ENCODE measurements around the gene IL4R.

IL4R gene

GRCh38 chr16:27334838-27335237 is 21.1 kb downstream of the IL4R start:
- H3F3A ChIP-seq (ENCODE audit: low read depth) = no peaks in the 10 kb centered on the region
- H3K4me2 ChIP-seq (ENCODE audit: low read depth, low read length, poor library complexity, severe bottlenecking) = no peak overlapping the region
- no peak overlapping the region for H3K4me3 ChIP-seq (ENCODE audit: low read length, poor library complexity, severe bottlenecking)
- TF ChIP-seq EZH2phosphoT487 (IDR thresholded peaks at IDR 0.05; ENCODE audit: borderline replicate concordance) = no peak
- TF ChIP-seq CTCF (conservative IDR thresholded peaks at IDR 0.05; ENCODE audit: low read length) = no peak
- H3K4me1 ChIP-seq (ENCODE audit: insufficient read depth, low read length, poor library complexity, severe bottlenecking) = no peaks in the 10 kb centered on the region
- no peaks in the 10 kb centered on the region for H3K79me2 ChIP-seq (ENCODE audit: insufficient read depth, low read length)
- H3K9me3 ChIP-seq (ENCODE audit: insufficient read depth, low read depth, low read length) = no peaks in the 10 kb centered on the region; the same call in 1 of the 2 replicates
- no peak overlapping the region for H3K9ac ChIP-seq (ENCODE audit: low read depth, low read length, poor library complexity, severe bottlenecking)
- H2AFZ ChIP-seq (ENCODE audit: low read length) = no peak overlapping the region
- H3K27me3 ChIP-seq (ENCODE audit: insufficient read depth, low read length, poor library complexity, severe bottlenecking) = no peaks in the 10 kb centered on the region
- no peaks in the 10 kb centered on the region for H4K20me1 ChIP-seq (ENCODE audit: insufficient read depth, low read length, poor library complexity, severe bottlenecking)
- no peaks in the 10 kb centered on the region for H3K9me2 ChIP-seq (replicated peaks; ENCODE audit: low read depth, low read length)
- H3K36me3 ChIP-seq (ENCODE audit: insufficient read depth, low read length) = no peaks in the 10 kb centered on the region

- H3K27me3 ChIP-seq (ENCODE audit: insufficient read depth, low read length, poor library complexity, severe bottlenecking) = no peaks in the 10 kb centered on the region
- H3K4me1 ChIP-seq (ENCODE audit: insufficient read depth, low read length, poor library complexity, severe bottlenecking) = no peaks in the 10 kb centered on the region
- no peak overlapping the region for H2AFZ ChIP-seq (ENCODE audit: low read length)
- H3K9me2 ChIP-seq (replicated peaks; ENCODE audit: low read depth, low read length) = no peaks in the 10 kb centered on the region
- H3K79me2 ChIP-seq (ENCODE audit: insufficient read depth, low read length) = no peaks in the 10 kb centered on the region
- H3K36me3 ChIP-seq (ENCODE audit: insufficient read depth, low read length) = no peaks in the 10 kb centered on the region
- H3K9ac ChIP-seq (ENCODE audit: low read depth, low read length, poor library complexity, severe bottlenecking) = no peak overlapping the region
- H3K4me2 ChIP-seq (ENCODE audit: low read depth, low read length, poor library complexity, severe bottlenecking) = no peak overlapping the region
- TF ChIP-seq CTCF (conservative IDR thresholded peaks at IDR 0.05; ENCODE audit: low read length) (no peak), EZH2phosphoT487 (IDR thresholded peaks at IDR 0.05; ENCODE audit: borderline replicate concordance) (no peak)
- H4K20me1 ChIP-seq (ENCODE audit: insufficient read depth, low read length, poor library complexity, severe bottlenecking) = no peaks in the 10 kb centered on the region
- H3K9me3 ChIP-seq (ENCODE audit: insufficient read depth, low read depth, low read length) = no peaks in the 10 kb centered on the region; the same call in 1 of the 2 replicates
- H3F3A ChIP-seq (ENCODE audit: low read depth) = no peaks in the 10 kb centered on the region
- no peak overlapping the region for H3K4me3 ChIP-seq (ENCODE audit: low read length, poor library complexity, severe bottlenecking)
Observed at GRCh38 chr16:27335349-27336053, 21.7 kb downstream of the IL4R start.

GRCh38 chr16:27337024-27337423 is 23.2 kb downstream of the IL4R start:
- Histone ChIP-seq H3K4me2 (ENCODE audit: low read depth, low read length, poor library complexity, severe bottlenecking) (no peak overlapping the region), H3K4me3 (ENCODE audit: low read length, poor library complexity, severe bottlenecking) (no peak overlapping the region), H3K9ac (ENCODE audit: low read depth, low read length, poor library complexity, severe bottlenecking) (no peak overlapping the region), H3K4me1 (ENCODE audit: insufficient read depth, low read length, poor library complexity, severe bottlenecking) (no peaks in the 10 kb centered on the region), H3K36me3 (ENCODE audit: insufficient read depth, low read length) (no peaks in the 10 kb centered on the region; the same call in 1 of the 2 replicates), H3K79me2 (ENCODE audit: insufficient read depth, low read length) (no peaks in the 10 kb centered on the region), H3K9me3 (ENCODE audit: insufficient read depth, low read depth, low read length) (no peaks in the 10 kb centered on the region; the same call in 1 of the 2 replicates), H3F3A (ENCODE audit: low read depth) (no peaks in the 10 kb centered on the region), H4K20me1 (ENCODE audit: insufficient read depth, low read length, poor library complexity, severe bottlenecking) (no peaks in the 10 kb centered on the region), H3K27me3 (ENCODE audit: insufficient read depth, low read length, poor library complexity, severe bottlenecking) (no peaks in the 10 kb centered on the region), H3K9me2 (replicated peaks; ENCODE audit: low read depth, low read length) (no peaks in the 10 kb centered on the region), H2AFZ (ENCODE audit: low read length) (no peak overlapping the region)
- TF ChIP-seq EZH2phosphoT487 (IDR thresholded peaks at IDR 0.05; ENCODE audit: borderline replicate concordance) (no peak), CTCF (conservative IDR thresholded peaks at IDR 0.05; ENCODE audit: low read length) (no peak)

Data from Loucy (cell line).